DOHH2 (cell line): ENCODE data around the gene SLC9A9.

Experiments
- H3F3A ChIP-seq: fragments of 200-600 bp; sonication (generic), shearing (Covaris generic); 2 replicates; pipeline ENCODE4 v1.6.0; 2016; ENCODE audit warnings: antibody characterized with exemption, mild to moderate bottlenecking; ENCODE audit not compliant: control insufficient read depth, insufficient read depth
- H3K27ac ChIP-seq: fragments of 200-600 bp; sonication (generic); 2 replicates; pipeline ENCODE4 v1.5.1; 2014; ENCODE audit warnings: low read depth, mild to moderate bottlenecking, low read length, moderate library complexity
- H3K27me3 ChIP-seq: fragments of 200-600 bp; sonication (generic); 2 replicates; pipeline ENCODE4 v1.6.1; 2014; ENCODE audit warnings: mild to moderate bottlenecking, low read length, mixed read lengths; ENCODE audit not compliant: control insufficient read depth
- H3K36me3 ChIP-seq: fragments of 200-600 bp; sonication (generic); 2 replicates; pipeline ENCODE4 v1.6.1; 2014; ENCODE audit warnings: mild to moderate bottlenecking, low read length, moderate library complexity, mixed read lengths; ENCODE audit not compliant: control insufficient read depth
- H3K4me1 ChIP-seq: fragments of 200-600 bp; sonication (generic); 2 replicates; pipeline ENCODE4 v1.6.1; 2014; ENCODE audit warnings: mild to moderate bottlenecking, low read length, mixed read lengths; ENCODE audit not compliant: control insufficient read depth
- H3K4me2 ChIP-seq: fragments of 200-600 bp; sonication (generic); 2 replicates; pipeline ENCODE4 v1.6.0; 2014; ENCODE audit warnings: mild to moderate bottlenecking, low read length, moderate library complexity
- H3K4me3 ChIP-seq: fragments of 200-600 bp; sonication (generic); 2 replicates; pipeline ENCODE4 v1.5.1; 2014; ENCODE audit warnings: mild to moderate bottlenecking, low read length, mixed read lengths
- H3K79me2 ChIP-seq: fragments of 200-600 bp; sonication (generic); 2 replicates; pipeline ENCODE4 v1.6.1; 2014; ENCODE audit warnings: mild to moderate bottlenecking, low read length, mixed read lengths; ENCODE audit not compliant: control insufficient read depth
- H3K9me2 ChIP-seq: fragments of 200-600 bp; sonication (generic); replicated peaks from 2 replicates; pipeline ENCODE4 v1.6.1; 2014; ENCODE audit warnings: mild to moderate bottlenecking, low read length, mixed read lengths; ENCODE audit not compliant: control insufficient read depth
- H3K9me3 ChIP-seq: fragments of 200-600 bp; sonication (generic); 2 replicates; pipeline ENCODE4 v1.6.1; 2014; ENCODE audit warnings: antibody characterized with exemption, low read length, mixed read lengths; ENCODE audit not compliant: control insufficient read depth, insufficient read depth
- H4K20me1 ChIP-seq: fragments of 200-600 bp; sonication (generic); 2 replicates; pipeline ENCODE4 v1.6.0; 2014; ENCODE audit warnings: low read depth, mild to moderate bottlenecking, antibody characterized with exemption, low read length, moderate library complexity; ENCODE audit not compliant: control insufficient read depth, insufficient read depth
- EZH2phosphoT487 ChIP-seq: fragments of 200-600 bp; sonication (generic); IDR thresholded peaks from 2 replicates; pipeline ENCODE4 v1.6.1; 2017; ENCODE audit warnings: borderline replicate concordance, mild to moderate bottlenecking, antibody characterized with exemption, low read length, moderate library complexity, mixed read lengths
- TF ChIP-seq, protein P1 (sequence below): fragments of 200-600 bp; sonication (generic); IDR thresholded peaks from one replicate; pipeline ENCODE4 v1.5.1; 2014; ENCODE audit warnings: antibody characterized with exemption, mild to moderate bottlenecking, low read depth, low read length; ENCODE audit not compliant: poor library complexity, severe bottlenecking

Gene SLC9A9

DNA sequence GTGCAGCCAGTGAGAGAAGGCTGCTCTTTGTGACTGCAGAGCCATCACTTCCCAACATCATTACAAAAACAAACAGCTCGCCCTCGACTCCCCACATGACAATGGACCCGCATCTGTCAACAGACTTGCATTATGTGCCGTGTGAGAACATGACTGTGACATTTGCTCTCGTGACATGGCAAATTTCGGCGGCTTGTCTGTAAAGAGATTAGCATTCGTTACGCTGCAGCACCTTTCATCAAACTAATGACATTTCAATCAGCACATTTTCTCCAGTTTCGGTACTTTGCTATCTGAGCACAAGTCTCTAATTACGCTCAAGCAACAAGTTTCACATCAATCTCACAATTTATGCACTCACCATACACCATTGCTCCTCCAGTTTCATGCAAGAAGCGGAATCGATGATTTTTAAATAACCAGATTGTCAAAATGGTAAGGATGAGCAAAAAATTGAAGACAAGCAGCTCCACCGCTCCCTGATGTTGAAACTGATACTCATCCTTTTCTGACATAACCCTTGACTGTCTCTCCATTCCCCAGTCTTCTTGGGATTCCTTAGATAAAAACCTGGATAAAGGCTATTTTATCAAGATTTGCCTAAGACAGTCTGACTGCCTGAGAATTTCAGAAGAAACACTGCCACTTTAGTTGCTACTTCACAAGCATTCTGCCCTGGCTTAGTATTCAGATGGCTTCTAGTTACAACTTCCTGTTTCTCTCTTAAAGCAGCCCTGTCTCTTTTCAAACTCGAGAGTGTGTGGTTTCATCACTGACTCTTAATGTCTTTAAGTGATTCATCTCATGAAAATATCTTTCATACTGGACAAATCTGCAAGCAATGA, at the start of gene SLC9A9:
Gene SLC9A9, minus strand, starts transcription at position 682 of the 845 bp plus-strand sequence. Its CDS starts 146 bp downstream, at position 536.
- H3K9me2 ChIP-seq, result no peaks in the 10 kb centered on the region
- no peaks in the 10 kb centered on the region for H3F3A ChIP-seq
- no peaks in the 10 kb centered on the region for H3K36me3 ChIP-seq
- TF ChIP-seq, protein P1, sequence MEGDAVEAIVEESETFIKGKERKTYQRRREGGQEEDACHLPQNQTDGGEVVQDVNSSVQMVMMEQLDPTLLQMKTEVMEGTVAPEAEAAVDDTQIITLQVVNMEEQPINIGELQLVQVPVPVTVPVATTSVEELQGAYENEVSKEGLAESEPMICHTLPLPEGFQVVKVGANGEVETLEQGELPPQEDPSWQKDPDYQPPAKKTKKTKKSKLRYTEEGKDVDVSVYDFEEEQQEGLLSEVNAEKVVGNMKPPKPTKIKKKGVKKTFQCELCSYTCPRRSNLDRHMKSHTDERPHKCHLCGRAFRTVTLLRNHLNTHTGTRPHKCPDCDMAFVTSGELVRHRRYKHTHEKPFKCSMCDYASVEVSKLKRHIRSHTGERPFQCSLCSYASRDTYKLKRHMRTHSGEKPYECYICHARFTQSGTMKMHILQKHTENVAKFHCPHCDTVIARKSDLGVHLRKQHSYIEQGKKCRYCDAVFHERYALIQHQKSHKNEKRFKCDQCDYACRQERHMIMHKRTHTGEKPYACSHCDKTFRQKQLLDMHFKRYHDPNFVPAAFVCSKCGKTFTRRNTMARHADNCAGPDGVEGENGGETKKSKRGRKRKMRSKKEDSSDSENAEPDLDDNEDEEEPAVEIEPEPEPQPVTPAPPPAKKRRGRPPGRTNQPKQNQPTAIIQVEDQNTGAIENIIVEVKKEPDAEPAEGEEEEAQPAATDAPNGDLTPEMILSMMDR, result no peak
- no peak for TF ChIP-seq EZH2phosphoT487
- H3K4me1 ChIP-seq, result peaks cover 18% of the 10 kb centered on the region
- no peaks in the 10 kb centered on the region for H3K27me3 ChIP-seq
- H3K27ac ChIP-seq, result no peak within 1 kb of the TSS
- no peaks in the 10 kb centered on the region for H3K9me3 ChIP-seq
- peak within 1 kb of the TSS; percentile 76 for H3K4me3 ChIP-seq
- no peaks in the 10 kb centered on the region for H4K20me1 ChIP-seq
- no peaks in the 10 kb centered on the region for H3K79me2 ChIP-seq
- H3K4me2 ChIP-seq, result peak within 1 kb of the TSS; percentile 75

DNA sequence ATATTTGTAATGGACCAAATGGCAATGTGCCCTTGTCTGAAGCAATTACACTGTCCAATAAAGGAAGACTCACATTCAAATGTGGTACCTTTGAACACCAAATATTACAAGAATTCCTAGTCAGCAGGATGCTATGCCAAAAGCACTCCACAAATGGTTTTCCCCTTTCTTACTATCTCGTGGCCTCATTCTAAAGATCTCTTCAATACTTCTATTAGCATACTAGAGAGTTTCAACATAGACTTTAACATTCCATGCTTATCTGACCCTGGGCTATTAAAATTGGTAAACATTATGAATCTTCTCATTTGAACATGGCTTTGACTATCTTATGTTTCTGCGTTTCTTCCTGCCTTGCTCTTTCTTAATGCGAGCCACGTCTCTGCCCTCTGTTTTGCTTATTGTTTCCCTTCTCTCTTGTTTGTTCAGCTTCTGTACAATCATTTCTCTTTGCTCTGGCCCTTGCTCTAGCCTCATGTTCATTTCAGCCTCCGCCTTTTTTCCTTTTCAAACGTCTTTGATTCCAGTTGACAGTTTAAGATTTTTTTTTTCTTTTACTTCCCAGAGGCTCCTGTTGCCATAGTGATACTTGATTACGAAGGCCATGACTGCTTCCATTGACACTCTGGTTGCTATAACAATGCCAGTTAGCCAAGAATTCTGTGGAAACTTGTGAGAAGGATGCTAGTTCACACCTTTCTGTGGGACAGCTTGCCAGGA, 49.5 kb upstream of the SLC9A9 start:
- H3K4me3 ChIP-seq, result no peak overlapping the region
- H3K9me2 ChIP-seq, result no peaks in the 10 kb centered on the region

DNA sequence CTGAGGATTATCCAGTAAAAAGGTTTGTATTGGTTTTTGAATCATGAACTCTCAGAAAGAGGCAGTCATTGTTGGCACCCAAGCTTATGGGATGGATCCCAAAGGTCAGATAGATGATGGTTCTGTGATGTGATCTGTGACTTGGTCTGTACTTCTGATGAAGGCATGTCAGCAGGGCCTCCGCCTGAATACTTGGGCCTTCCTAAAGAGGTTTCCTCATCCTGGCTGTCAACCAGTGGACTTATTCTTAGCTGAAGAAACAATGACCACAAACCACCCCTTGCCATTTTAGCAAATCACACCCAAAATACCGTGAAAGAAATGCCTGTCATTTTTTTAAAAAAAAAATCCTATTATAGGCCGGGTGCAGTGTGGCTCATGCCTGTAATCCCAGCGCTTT, 48.2 kb upstream of the SLC9A9 start:
- Histone ChIP-seq H3K27ac (no peak overlapping the region), H3K4me3 (no peak overlapping the region), H3F3A (no peaks in the 10 kb centered on the region), H3K4me1 (no peaks in the 10 kb centered on the region), H3K79me2 (no peaks in the 10 kb centered on the region), H3K4me2 (no peak overlapping the region), H4K20me1 (no peaks in the 10 kb centered on the region), H3K27me3 (peaks cover 4% of the 10 kb centered on the region; the same call in 1 of the 2 replicates), H3K9me2 (no peaks in the 10 kb centered on the region), H3K9me3 (no peaks in the 10 kb centered on the region), H3K36me3 (no peaks in the 10 kb centered on the region)
- TF ChIP-seq, protein P1, result no peak
- no peak for TF ChIP-seq EZH2phosphoT487

More for the DNA sequence above, 49.5 kb upstream of the SLC9A9 start:
- H3K27me3 ChIP-seq, result 0 out of 2 replicates have a peak, but pooled peaks cover 5% of the 10 kb centered on the region
- H3K79me2 ChIP-seq, result no peaks in the 10 kb centered on the region
- no peak overlapping the region for H3K4me2 ChIP-seq
- no peaks in the 10 kb centered on the region for H3K4me1 ChIP-seq
- no peaks in the 10 kb centered on the region for H3K36me3 ChIP-seq
- no peaks in the 10 kb centered on the region for H3K9me3 ChIP-seq
- TF ChIP-seq, protein P1, result no peak
- TF ChIP-seq EZH2phosphoT487, result no peak
- H3K27ac ChIP-seq, result no peak overlapping the region
- H4K20me1 ChIP-seq, result no peaks in the 10 kb centered on the region
- H3F3A ChIP-seq, result no peaks in the 10 kb centered on the region
